ENCODE data around the gene SLC4A8. TPM values are rescaled to one million over a fixed set of nuclear protein-coding genes. Genes with fewer than 3 reads are reported as not detected.

Gene SLC4A8
- total RNA-seq, 1 experiment from 2014 or later: 1.4 TPM

DNA sequence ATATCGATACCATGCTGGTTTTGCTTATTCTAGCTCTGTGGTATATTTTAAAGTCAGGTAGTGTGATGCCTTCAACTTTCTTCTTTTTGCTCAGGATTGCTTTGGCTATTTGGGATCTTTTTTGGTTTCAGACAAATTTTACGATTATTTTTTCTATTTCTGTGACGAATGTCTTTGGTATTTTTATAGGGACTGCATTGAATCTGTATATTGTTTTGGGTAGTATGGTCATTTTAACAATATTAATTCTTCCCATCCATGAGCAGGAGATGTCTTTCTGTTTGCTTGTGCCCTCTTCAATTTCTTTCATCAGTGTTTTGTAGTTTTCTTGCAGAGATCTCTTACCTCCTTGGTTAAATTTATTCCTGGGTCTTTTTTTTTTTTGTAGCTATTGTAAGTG lies 10.8 kb upstream of the SLC4A8 start:
- POLR2A ChIA-PET: no interaction called here
- no peaks in the 10 kb centered on the region for H4K20me1 ChIP-seq (ENCODE audit: insufficient read depth)
- no TSS peak for BruUV-seq (replicated peaks)

More for the DNA sequence above, 10.8 kb upstream of the SLC4A8 start:
- no peak overlapping the region for H3K4me2 ChIP-seq (ENCODE audit: low read length)
- intact Hi-C loops (cut with micrococcal nuclease): no loop called here
- H3K36me3 ChIP-seq (ENCODE audit: control insufficient read depth in 1 of 2, insufficient read depth in 2 of 2, low read length in 2 of 2): no peaks in the 10 kb centered on the region
- no peaks in the 10 kb centered on the region for H3K9me2 ChIP-seq (ENCODE audit: insufficient read depth)
- ATAC-seq: no peak
- TF ChIP-seq, protein P1, sequence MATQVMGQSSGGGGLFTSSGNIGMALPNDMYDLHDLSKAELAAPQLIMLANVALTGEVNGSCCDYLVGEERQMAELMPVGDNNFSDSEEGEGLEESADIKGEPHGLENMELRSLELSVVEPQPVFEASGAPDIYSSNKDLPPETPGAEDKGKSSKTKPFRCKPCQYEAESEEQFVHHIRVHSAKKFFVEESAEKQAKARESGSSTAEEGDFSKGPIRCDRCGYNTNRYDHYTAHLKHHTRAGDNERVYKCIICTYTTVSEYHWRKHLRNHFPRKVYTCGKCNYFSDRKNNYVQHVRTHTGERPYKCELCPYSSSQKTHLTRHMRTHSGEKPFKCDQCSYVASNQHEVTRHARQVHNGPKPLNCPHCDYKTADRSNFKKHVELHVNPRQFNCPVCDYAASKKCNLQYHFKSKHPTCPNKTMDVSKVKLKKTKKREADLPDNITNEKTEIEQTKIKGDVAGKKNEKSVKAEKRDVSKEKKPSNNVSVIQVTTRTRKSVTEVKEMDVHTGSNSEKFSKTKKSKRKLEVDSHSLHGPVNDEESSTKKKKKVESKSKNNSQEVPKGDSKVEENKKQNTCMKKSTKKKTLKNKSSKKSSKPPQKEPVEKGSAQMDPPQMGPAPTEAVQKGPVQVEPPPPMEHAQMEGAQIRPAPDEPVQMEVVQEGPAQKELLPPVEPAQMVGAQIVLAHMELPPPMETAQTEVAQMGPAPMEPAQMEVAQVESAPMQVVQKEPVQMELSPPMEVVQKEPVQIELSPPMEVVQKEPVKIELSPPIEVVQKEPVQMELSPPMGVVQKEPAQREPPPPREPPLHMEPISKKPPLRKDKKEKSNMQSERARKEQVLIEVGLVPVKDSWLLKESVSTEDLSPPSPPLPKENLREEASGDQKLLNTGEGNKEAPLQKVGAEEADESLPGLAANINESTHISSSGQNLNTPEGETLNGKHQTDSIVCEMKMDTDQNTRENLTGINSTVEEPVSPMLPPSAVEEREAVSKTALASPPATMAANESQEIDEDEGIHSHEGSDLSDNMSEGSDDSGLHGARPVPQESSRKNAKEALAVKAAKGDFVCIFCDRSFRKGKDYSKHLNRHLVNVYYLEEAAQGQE (IDR thresholded peaks at IDR 0.05; ENCODE audit: low read depth): no peak
- no peak for TF ChIP-seq ELF1 (IDR thresholded peaks at IDR 0.05; ENCODE audit: borderline replicate concordance, low read depth)
- TF ChIP-seq JUND (IDR thresholded peaks at IDR 0.05): no peak
- no peak for TF ChIP-seq ZNF274 (IDR thresholded peaks at IDR 0.05; ENCODE audit: low read depth, low read length)
- TF ChIP-seq SRF (IDR thresholded peaks at IDR 0.05; ENCODE audit: low read depth): no peak
- TF ChIP-seq, protein P2, sequence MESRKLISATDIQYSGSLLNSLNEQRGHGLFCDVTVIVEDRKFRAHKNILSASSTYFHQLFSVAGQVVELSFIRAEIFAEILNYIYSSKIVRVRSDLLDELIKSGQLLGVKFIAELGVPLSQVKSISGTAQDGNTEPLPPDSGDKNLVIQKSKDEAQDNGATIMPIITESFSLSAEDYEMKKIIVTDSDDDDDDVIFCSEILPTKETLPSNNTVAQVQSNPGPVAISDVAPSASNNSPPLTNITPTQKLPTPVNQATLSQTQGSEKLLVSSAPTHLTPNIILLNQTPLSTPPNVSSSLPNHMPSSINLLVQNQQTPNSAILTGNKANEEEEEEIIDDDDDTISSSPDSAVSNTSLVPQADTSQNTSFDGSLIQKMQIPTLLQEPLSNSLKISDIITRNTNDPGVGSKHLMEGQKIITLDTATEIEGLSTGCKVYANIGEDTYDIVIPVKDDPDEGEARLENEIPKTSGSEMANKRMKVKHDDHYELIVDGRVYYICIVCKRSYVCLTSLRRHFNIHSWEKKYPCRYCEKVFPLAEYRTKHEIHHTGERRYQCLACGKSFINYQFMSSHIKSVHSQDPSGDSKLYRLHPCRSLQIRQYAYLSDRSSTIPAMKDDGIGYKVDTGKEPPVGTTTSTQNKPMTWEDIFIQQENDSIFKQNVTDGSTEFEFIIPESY (IDR thresholded peaks at IDR 0.05; ENCODE audit: extremely low read depth, insufficient replicate concordance, low read length): no peak
- no peak for TF ChIP-seq EZH2phosphoT487 (IDR thresholded peaks at IDR 0.05; ENCODE audit: borderline replicate concordance)
- TF ChIP-seq ZFX (IDR thresholded peaks at IDR 0.05): no peak
- no peak for TF ChIP-seq RAD21 (IDR thresholded peaks at IDR 0.05; ENCODE audit: low read depth)
- TF ChIP-seq SP1 (IDR thresholded peaks at IDR 0.05; ENCODE audit: low read depth): no peak
- H3K9me3 ChIP-seq (ENCODE audit: control insufficient read depth in 1 of 2, insufficient read depth in 1 of 2, low read depth in 1 of 2, low read length in 2 of 2): no peaks in the 10 kb centered on the region
- RAD21 ChIA-PET (ENCODE audit: low non-redundant PET in 1 of 2, low total read pairs in 2 of 2, uncharacterized antibody in 2 of 2, unreplicated experiment in 2 of 2): no interaction called here
- H3K27me3 ChIP-seq (ENCODE audit: insufficient read depth, low read length): no peaks in the 10 kb centered on the region; the same call in 1 of the 2 replicates
- H3K9ac ChIP-seq (ENCODE audit: low read length): no peak overlapping the region
- no peak overlapping the region for H3K27ac ChIP-seq (ENCODE audit: low read depth, low read length)
- DNase-seq (ENCODE audit: low read depth, low spot score): no peak
- H3K79me2 ChIP-seq (ENCODE audit: insufficient read depth, low read length): no peaks in the 10 kb centered on the region
- no peak overlapping the region for H3K4me3 ChIP-seq (replicated peaks in 1 of 2; ENCODE audit: low read depth in 1 of 2, low read length in 2 of 2)
- no peak overlapping the region for H2AFZ ChIP-seq (ENCODE audit: low read depth, low read length, poor library complexity, severe bottlenecking)
- CTCF ChIA-PET: no interaction called here
- H3K4me1 ChIP-seq (ENCODE audit: control insufficient read depth in 1 of 2, insufficient read depth in 2 of 2, low read length in 2 of 2): no peaks in the 10 kb centered on the region

All from HCT116 (cell line).